Liver (tissue), 3 donors: ENCODE measurements around the gene CFAP299.

Experiments
- CTCF ChIP-seq: fragments of 150-350 bp; IDR thresholded peaks from 2 replicates; pipeline ENCODE4 v1.5.1; 2017; ENCODE audit warnings: improper control_type of control experiment, low read depth, low read length; ENCODE audit not compliant: missing input control
- EGR1 ChIP-seq, 2 donors: IDR thresholded peaks; 2 replicates each; pipeline ENCODE4 v1.6.1; 2016 to 2018; ENCODE audit warnings: antibody characterized with exemption in 2 of 2, low read depth in 2 of 2
- donor health status: healthy.
- donor health status: healthy.

GRCh38 chr4:80507077-80507476 is 171.5 kb downstream of the CFAP299 start:
- TF ChIP-seq CTCF (no peak), EGR1 (IDR thresholded peaks at IDR 0.05; ENCODE audit: low read depth in 2 of 2) (no peak)
